GM15510 (cell line): ENCODE data around the gene NDUFS1.

ENCODE experiments used
- POLR2A ChIP-seq: IDR thresholded peaks from 3 replicates; pipeline ENCODE4 v1.6.1; 2011; ENCODE audit warnings: borderline replicate concordance; ENCODE audit not compliant: insufficient read length; ENCODE audit errors: extremely low read depth

The NDUFS1 gene

GRCh38 chr2:206112846-206113547, 46.2 kb downstream of the NDUFS1 start:
- no peak for TF ChIP-seq POLR2A

GRCh38 chr2:206112108-206112507, 47.1 kb downstream of the NDUFS1 start:
- TF ChIP-seq POLR2A: no peak

- no peak for TF ChIP-seq POLR2A
Measured at GRCh38 chr2:206108713-206109112, 50.5 kb downstream of the NDUFS1 start.

GRCh38 chr2:206105541-206105940, 53.7 kb downstream of the NDUFS1 start:
- TF ChIP-seq POLR2A: no peak

GRCh38 chr2:206105038-206105437, 54.2 kb downstream of the NDUFS1 start:
- TF ChIP-seq POLR2A: no peak

GRCh38 chr2:206098471-206098870, 60.8 kb downstream of the NDUFS1 start:
- TF ChIP-seq POLR2A: no peak

GRCh38 chr2:206096876-206097275, 62.4 kb downstream of the NDUFS1 start:
- no peak for TF ChIP-seq POLR2A

- TF ChIP-seq POLR2A: no peak
Measured at GRCh38 chr2:206095536-206096332, 63.5 kb downstream of the NDUFS1 start.

GRCh38 chr2:206092297-206092696, 66.9 kb downstream of the NDUFS1 start:
- TF ChIP-seq POLR2A: no peak

GRCh38 chr2:206088248-206088647, 71.0 kb downstream of the NDUFS1 start:
- TF ChIP-seq POLR2A: no peak

- no peak for TF ChIP-seq POLR2A
Measured at GRCh38 chr2:206086716-206087350, 72.4 kb downstream of the NDUFS1 start.

GRCh38 chr2:206085742-206086445, 73.3 kb downstream of the NDUFS1 start, which contains the start of gene INO80D:
TSS of gene INO80D (minus strand) at chr2:206086174. CDS start at chr2:206063016, 23,158 bp downstream.
- peak; percentile 51 for TF ChIP-seq POLR2A

GRCh38 chr2:206084870-206085741, 74.1 kb downstream of the NDUFS1 start:
- peak; percentile 23 for TF ChIP-seq POLR2A

GRCh38 chr2:206084439-206084869, 74.8 kb downstream of the NDUFS1 start:
- no peak for TF ChIP-seq POLR2A

GRCh38 chr2:206083602-206084438, 75.4 kb downstream of the NDUFS1 start:
- TF ChIP-seq POLR2A: no peak
